HepG2 (cell line): ENCODE measurements around the gene COQ7. TPM values are rescaled to one million over a fixed set of nuclear protein-coding genes. Genes with fewer than 3 reads are reported as not detected.

ENCODE experiments used
- CCAR2 ChIP-seq: fragments of 200-400 bp; formaldehyde crosslinking; optimal IDR thresholded peaks from 2 replicates; pipeline ENCODE3; 2018; ENCODE audit warnings: low read depth, mild to moderate bottlenecking, low read length, moderate library complexity
- CREM ChIP-seq, 2 experiments: sonication (generic) in 1 of 2; formaldehyde crosslinking in 1 of 2; IDR thresholded peaks; 2 replicates each; pipeline versions ENCODE4 v1.4.0 to v1.6.1; 2016 to 2020; ENCODE audit warnings: antibody characterized with exemption in 1 of 2, mild to moderate bottlenecking in 1 of 2, missing genetic modification reagents in 1 of 2
- DMAP1 ChIP-seq: IDR thresholded peaks from 2 replicates; pipeline ENCODE4 v1.6.1; 2016
- E2F5 ChIP-seq: sonication (generic); formaldehyde crosslinking; conservative IDR thresholded peaks from 2 replicates; pipeline ENCODE4 v1.4.0; 2020; ENCODE audit warnings: missing genetic modification reagents
- ERF ChIP-seq: IDR thresholded peaks from 2 replicates; pipeline ENCODE4 v1.6.1; 2018; ENCODE audit warnings: missing biosample characterization, missing genetic modification reagents
- FOSL2 ChIP-seq: sonication (generic); formaldehyde crosslinking; IDR thresholded peaks from 2 replicates; pipeline ENCODE4 v1.4.0; 2020; ENCODE audit warnings: missing genetic modification reagents
- FOXP4 ChIP-seq: sonication (generic); formaldehyde crosslinking; IDR thresholded peaks from 2 replicates; pipeline ENCODE4 v1.4.0; 2020; ENCODE audit warnings: missing genetic modification reagents
- HNF4A ChIP-seq: sonication (generic); formaldehyde crosslinking; IDR thresholded peaks from 2 replicates; pipeline ENCODE4 v1.4.0; 2020; ENCODE audit warnings: missing genetic modification reagents
- IKZF4 ChIP-seq: sonication (generic); formaldehyde crosslinking; IDR thresholded peaks from 2 replicates; pipeline ENCODE4 v1.5.1; 2020; ENCODE audit warnings: borderline replicate concordance, mild to moderate bottlenecking, low read depth, missing genetic modification reagents; ENCODE audit errors: not compliant biosample characterization
- KLF9 ChIP-seq: IDR thresholded peaks from 2 replicates; pipeline ENCODE4 v1.6.1; 2016; ENCODE audit warnings: low read depth
- MTF1 ChIP-seq: sonication (generic); formaldehyde crosslinking; IDR thresholded peaks from 2 replicates; pipeline ENCODE4 v1.5.0; 2020; ENCODE audit warnings: missing genetic modification reagents
- PATZ1 ChIP-seq: sonication (generic); formaldehyde crosslinking; IDR thresholded peaks from 2 replicates; pipeline ENCODE4 v1.4.0; 2020; ENCODE audit warnings: missing genetic modification reagents
- PPARG ChIP-seq: conservative IDR thresholded peaks from 2 replicates; pipeline ENCODE4 v1.6.1; 2016; ENCODE audit warnings: missing biosample characterization, missing genetic modification reagents
- SMAD3 ChIP-seq: sonication (generic); formaldehyde crosslinking; IDR thresholded peaks from 2 replicates; pipeline ENCODE4 v1.4.0; 2020; ENCODE audit warnings: missing genetic modification reagents
- SPEN ChIP-seq: sonication (generic); formaldehyde crosslinking; IDR thresholded peaks from 2 replicates; pipeline ENCODE4 v1.5.1; 2020; ENCODE audit warnings: low read depth, mild to moderate bottlenecking, missing genetic modification reagents
- THAP11 ChIP-seq: IDR thresholded peaks from 2 replicates; pipeline ENCODE4 v1.6.1; 2016; ENCODE audit warnings: missing biosample characterization, missing genetic modification reagents
- ZNF263 ChIP-seq: sonication (generic); formaldehyde crosslinking; IDR thresholded peaks from 2 replicates; pipeline ENCODE4 v1.4.0; 2020; ENCODE audit warnings: missing genetic modification reagents
- ZNF33B ChIP-seq: sonication (generic); formaldehyde crosslinking; IDR thresholded peaks from 2 replicates; pipeline ENCODE4 v1.5.1; 2020; ENCODE audit warnings: mild to moderate bottlenecking, missing genetic modification reagents
- ZNF780A ChIP-seq: sonication (generic); formaldehyde crosslinking; IDR thresholded peaks from 2 replicates; pipeline ENCODE4 v1.8.0; 2022; ENCODE audit warnings: mild to moderate bottlenecking, missing genetic modification reagents, moderate library complexity
- polyA plus RNA-seq, 8 experiments: library from polyadenylated mRNA; depleted of rRNA in 3 of 8; stranded (reverse) in 7 of 8; unstranded in 1 of 8; fragments of >200 nt; fragmentation: Illumina TruSeq in 4 of 8; extraction: Trizol in 4 of 8; gene quantifications; 2 replicates each; pipeline versions ENCODE4 v1.2.1 to v1.2.3, GENCODE V29; 2011 to 2016; ENCODE audit warnings: low read depth in 4 of 8, missing spikeins in 1 of 8, mixed read lengths in 1 of 8; ENCODE audit not compliant: insufficient read depth in 1 of 8
- total RNA-seq, 5 experiments: library from RNA; depleted of rRNA; stranded (reverse); fragments of >200 nt; fragmentation: Illumina TruSeq; extraction: Trizol; gene quantifications; 2 replicates each; pipeline ENCODE4 v1.2.3, GENCODE V29; 2016; ENCODE audit warnings: low read depth in 1 of 5
- TF ChIP-seq, protein P1 (sequence below): sonication (generic); formaldehyde crosslinking; IDR thresholded peaks from 2 replicates; pipeline ENCODE4 v1.4.0; 2020; ENCODE audit warnings: mild to moderate bottlenecking, missing genetic modification reagents
- TF ChIP-seq, protein P2 (sequence below): IDR thresholded peaks from 2 replicates; pipeline ENCODE4 v1.6.1; 2016; ENCODE audit warnings: missing compliant biosample characterization, missing genetic modification reagents, borderline replicate concordance

The COQ7 gene
- total and polyA plus RNA-seq, 2 of the 13 experiments (the other 11 are each of a cell fraction or from before 2014, with no cell fraction given): 20.1 to 45.7 TPM

GRCh38 chr16:19110537-19111360 is 43.3 kb downstream of the COQ7 start (continued):
- TF ChIP-seq SPEN (CRISPR knock-in tag) (no peak), FOXP4 (CRISPR knock-in tag) (peak; percentile 24), CREM (IDR thresholded peaks at IDR 0.05) (peak; percentile 45; the same call in 1 of the 2 replicates), CREM (CRISPR knock-in tag; IDR thresholded peaks at IDR 0.05) (no peak), ZNF33B (CRISPR knock-in tag) (no peak), KLF9 (CRISPR knock-in tag) (no peak), SMAD3 (CRISPR knock-in tag) (no peak), ERF (CRISPR knock-in tag) (peak; percentile 46; the same call in 1 of the 2 replicates), ZNF263 (CRISPR knock-in tag) (peak; percentile 50; the same call in 1 of the 2 replicates), HNF4A (no peak), CCAR2 (no peak), DMAP1 (CRISPR knock-in tag) (peak; percentile 11; the same call in 1 of the 2 replicates), IKZF4 (CRISPR knock-in tag) (no peak), PPARG (0 out of 2 replicates have a peak, but pooled peaks have one; percentile 64), E2F5 (no peak), FOSL2 (CRISPR knock-in tag) (peak; percentile 49; the same call in 1 of the 2 replicates), ZNF780A (CRISPR knock-in tag) (no peak), THAP11 (CRISPR knock-in tag) (peak; percentile 36; the same call in 1 of the 2 replicates), MTF1 (CRISPR knock-in tag) (no peak), PATZ1 (CRISPR knock-in tag) (peak; percentile 75)
- TF ChIP-seq, protein P1, sequence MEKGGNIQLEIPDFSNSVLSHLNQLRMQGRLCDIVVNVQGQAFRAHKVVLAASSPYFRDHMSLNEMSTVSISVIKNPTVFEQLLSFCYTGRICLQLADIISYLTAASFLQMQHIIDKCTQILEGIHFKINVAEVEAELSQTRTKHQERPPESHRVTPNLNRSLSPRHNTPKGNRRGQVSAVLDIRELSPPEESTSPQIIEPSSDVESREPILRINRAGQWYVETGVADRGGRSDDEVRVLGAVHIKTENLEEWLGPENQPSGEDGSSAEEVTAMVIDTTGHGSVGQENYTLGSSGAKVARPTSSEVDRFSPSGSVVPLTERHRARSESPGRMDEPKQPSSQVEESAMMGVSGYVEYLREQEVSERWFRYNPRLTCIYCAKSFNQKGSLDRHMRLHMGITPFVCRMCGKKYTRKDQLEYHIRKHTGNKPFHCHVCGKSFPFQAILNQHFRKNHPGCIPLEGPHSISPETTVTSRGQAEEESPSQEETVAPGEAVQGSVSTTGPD (CRISPR knock-in tag): peak; percentile 84
- TF ChIP-seq, protein P2, sequence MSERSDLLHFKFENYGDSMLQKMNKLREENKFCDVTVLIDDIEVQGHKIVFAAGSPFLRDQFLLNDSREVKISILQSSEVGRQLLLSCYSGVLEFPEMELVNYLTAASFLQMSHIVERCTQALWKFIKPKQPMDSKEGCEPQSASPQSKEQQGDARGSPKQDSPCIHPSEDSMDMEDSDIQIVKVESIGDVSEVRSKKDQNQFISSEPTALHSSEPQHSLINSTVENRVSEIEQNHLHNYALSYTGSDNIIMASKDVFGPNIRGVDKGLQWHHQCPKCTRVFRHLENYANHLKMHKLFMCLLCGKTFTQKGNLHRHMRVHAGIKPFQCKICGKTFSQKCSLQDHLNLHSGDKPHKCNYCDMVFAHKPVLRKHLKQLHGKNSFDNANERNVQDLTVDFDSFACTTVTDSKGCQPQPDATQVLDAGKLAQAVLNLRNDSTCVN (CRISPR knock-in tag): no peak
